Measurements from ENCODE around the gene SP3.

The SP3 gene

DNA sequence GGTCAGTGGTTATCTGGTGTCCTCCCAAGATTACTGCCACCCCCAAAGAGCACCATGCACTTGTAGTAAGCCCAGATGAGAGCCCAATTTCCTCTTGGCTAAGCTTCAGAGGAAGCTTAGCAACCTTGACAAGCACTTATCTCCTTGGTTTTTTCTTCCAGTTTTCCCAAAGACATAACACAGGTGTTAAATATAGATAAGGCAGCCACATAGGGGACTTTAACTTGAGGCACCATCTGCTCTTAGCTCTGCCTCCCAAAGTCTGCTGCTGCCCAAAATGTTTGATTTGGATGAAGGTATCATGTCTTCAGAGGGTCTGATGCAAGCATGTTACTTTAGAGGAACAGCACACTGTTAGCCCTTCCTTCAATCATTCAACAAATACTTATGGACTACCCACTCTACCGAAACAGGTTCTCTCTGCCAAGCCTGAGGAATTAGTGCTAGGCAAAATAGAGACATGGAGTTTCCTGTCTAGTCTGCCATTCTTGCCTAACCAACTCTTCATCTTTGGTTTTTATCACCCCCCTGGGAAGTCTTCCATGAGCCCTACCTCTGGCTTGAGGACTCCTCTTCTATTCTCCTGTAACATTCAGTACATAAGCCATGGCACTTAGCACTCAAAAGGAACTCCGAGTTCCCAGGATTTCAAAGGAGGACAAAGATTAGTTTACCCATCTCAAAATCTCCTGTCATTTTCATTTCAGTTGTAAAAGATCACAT is 73.7 kb downstream of the SP3 start:
- TF ChIP-seq GATA3 (IDR thresholded peaks at IDR 0.05; ENCODE audit: low read depth, low read length) (no peak), GATA2 (IDR thresholded peaks at IDR 0.05; ENCODE audit: low read depth, low read length) (no peak)

GRCh38 chr2:173886613-173887012 is 78.6 kb downstream of the SP3 start:
- TF ChIP-seq GATA2 (IDR thresholded peaks at IDR 0.05; ENCODE audit: low read depth, low read length) (no peak), GATA3 (IDR thresholded peaks at IDR 0.05; ENCODE audit: low read depth, low read length) (no peak)

- TF ChIP-seq GATA2 (IDR thresholded peaks at IDR 0.05; ENCODE audit: low read depth, low read length) (no peak), GATA3 (IDR thresholded peaks at IDR 0.05; ENCODE audit: low read depth, low read length) (no peak)
These were observed 81.0 kb downstream of the SP3 start for GRCh38 chr2:173884025-173884802.

- TF ChIP-seq GATA3 (IDR thresholded peaks at IDR 0.05; ENCODE audit: low read depth, low read length) (no peak), GATA2 (IDR thresholded peaks at IDR 0.05; ENCODE audit: low read depth, low read length) (no peak)
These were observed 83.3 kb downstream of the SP3 start for GRCh38 chr2:173881886-173882285.

GRCh38 chr2:173881461-173881860 is 83.7 kb downstream of the SP3 start:
- TF ChIP-seq GATA3 (IDR thresholded peaks at IDR 0.05; ENCODE audit: low read depth, low read length) (no peak), GATA2 (IDR thresholded peaks at IDR 0.05; ENCODE audit: low read depth, low read length) (no peak)

- TF ChIP-seq GATA3 (IDR thresholded peaks at IDR 0.05; ENCODE audit: low read depth, low read length) (no peak), GATA2 (IDR thresholded peaks at IDR 0.05; ENCODE audit: low read depth, low read length) (no peak)
These were observed 84.6 kb downstream of the SP3 start for GRCh38 chr2:173880561-173880960.

GRCh38 chr2:173876833-173877413 is 88.2 kb downstream of the SP3 start:
- TF ChIP-seq GATA2 (IDR thresholded peaks at IDR 0.05; ENCODE audit: low read depth, low read length) (no peak), GATA3 (IDR thresholded peaks at IDR 0.05; ENCODE audit: low read depth, low read length) (no peak)

DNA sequence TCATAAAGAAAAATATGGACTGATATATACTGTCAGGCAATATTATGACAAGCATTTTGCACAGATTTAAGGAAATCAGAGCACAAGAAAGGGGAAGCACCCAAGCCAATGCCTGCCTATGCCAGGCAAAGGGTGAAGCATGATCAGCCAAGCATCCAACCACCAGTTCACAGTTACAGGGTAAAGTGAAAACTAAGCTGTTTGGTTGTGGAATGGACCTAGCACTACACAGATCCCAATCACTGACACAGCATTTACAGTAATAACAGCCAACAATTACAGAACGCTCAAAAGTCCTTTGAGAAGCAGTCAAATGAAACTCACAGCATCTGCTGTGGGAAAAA is 90.3 kb downstream of the SP3 start:
- no peak for TF ChIP-seq GATA3 (IDR thresholded peaks at IDR 0.05; ENCODE audit: low read depth, low read length)
- no peak for TF ChIP-seq GATA2 (IDR thresholded peaks at IDR 0.05; ENCODE audit: low read depth, low read length)

- TF ChIP-seq GATA3 (IDR thresholded peaks at IDR 0.05; ENCODE audit: low read depth, low read length) (no peak), GATA2 (IDR thresholded peaks at IDR 0.05; ENCODE audit: low read depth, low read length) (no peak)
These were observed 90.9 kb downstream of the SP3 start for GRCh38 chr2:173874003-173874893.

DNA sequence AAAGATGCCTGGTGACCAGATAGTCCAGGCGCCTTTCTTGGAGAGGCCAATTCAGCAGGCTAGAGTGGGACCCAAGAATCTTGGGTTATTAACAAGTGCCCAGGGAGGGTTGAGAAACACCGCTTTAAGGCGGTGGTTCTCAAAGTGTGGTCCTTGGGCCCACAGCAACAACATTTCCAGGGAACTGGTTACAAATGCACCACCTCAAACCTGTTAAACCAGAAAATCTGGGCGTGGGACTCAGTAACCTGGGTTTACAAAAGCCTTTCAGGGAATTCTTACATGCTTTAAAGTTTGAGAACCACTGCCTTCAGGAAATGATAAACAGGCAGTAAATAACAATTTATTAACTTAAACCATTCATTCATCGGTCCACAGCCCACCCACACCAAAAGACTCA is 92.5 kb downstream of the SP3 start:
- TF ChIP-seq GATA2 (IDR thresholded peaks at IDR 0.05; ENCODE audit: low read depth, low read length) (no peak), GATA3 (IDR thresholded peaks at IDR 0.05; ENCODE audit: low read depth, low read length) (no peak)

DNA sequence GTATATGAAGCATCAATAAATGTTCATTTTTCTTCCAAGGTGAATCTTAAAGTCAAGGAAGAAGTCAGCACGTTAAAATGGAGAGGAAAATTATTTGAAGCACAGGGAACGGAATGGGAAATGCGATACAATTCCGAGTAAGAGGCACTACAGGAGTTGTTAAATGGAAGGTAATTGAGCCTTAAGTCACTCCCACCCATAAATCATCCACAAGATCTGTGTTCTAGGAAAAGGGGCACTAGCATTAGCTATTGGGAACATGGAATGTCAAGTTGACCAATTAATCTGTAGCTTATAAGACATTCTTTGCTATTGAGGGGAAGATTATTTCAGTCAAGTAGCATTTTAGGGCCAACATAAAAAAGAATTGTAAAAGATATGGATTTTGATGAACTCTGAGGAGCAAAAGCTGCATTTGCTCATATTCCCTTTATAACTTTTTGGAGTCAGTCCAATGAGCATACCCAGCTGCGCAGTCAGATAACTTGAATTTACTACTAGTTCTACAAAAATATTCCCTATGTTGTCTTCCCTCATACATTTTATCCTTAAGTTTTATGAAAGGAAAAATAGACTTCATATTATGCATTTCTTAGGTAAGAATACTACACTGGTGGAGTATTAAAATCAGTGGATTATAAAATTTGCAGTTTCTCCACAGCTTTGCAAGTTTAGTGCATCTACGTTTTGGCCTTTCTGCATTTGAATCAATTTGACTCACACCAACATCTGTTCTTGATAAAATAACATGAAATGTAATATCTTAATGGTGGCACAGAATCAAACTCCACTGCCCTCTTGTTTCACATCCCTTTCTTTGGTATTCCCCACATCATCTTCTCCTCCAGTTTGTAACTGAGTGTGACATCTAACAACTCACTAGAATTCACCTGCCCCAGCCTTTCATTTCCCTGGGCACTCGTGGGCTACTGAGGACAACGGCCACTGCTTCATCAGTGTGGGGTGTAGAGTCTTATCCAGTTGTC is 95.6 kb downstream of the SP3 start:
- TF ChIP-seq GATA3 (IDR thresholded peaks at IDR 0.05; ENCODE audit: low read depth, low read length) (no peak), GATA2 (IDR thresholded peaks at IDR 0.05; ENCODE audit: low read depth, low read length) (no peak)

GRCh38 chr2:173868406-173868805 is 96.8 kb downstream of the SP3 start:
- no peak for TF ChIP-seq GATA3 (IDR thresholded peaks at IDR 0.05; ENCODE audit: low read depth, low read length)
- TF ChIP-seq GATA2 (IDR thresholded peaks at IDR 0.05; ENCODE audit: low read depth, low read length) = no peak

Data from SH-SY5Y (cell line).